Urinary bladder (tissue), 4 donors: ENCODE results near the gene SPECC1. TPM values are rescaled to one million over a fixed set of nuclear protein-coding genes. Genes with fewer than 3 reads are reported as not detected.
"Not testable (repeated sequence)": the region's sequence is repeated elsewhere in the genome, so short reads cannot be mapped to it uniquely, and the experiment has no call there.

ENCODE experiments used
- DNase-seq: peaks from one replicate; pipeline ENCODE4 v3.0.0-alpha.2; 2015; ENCODE audit errors: extremely low spot score
- H3K27ac ChIP-seq: one replicate; pipeline ENCODE4 v1.5.1; 2013; ENCODE audit warnings: low read depth, mild to moderate bottlenecking, moderate library complexity
- H3K36me3 ChIP-seq: one replicate; pipeline ENCODE4 v1.6.1; 2013; ENCODE audit warnings: mild to moderate bottlenecking, moderate library complexity; ENCODE audit not compliant: insufficient read depth
- H3K4me1 ChIP-seq: one replicate; pipeline ENCODE4 v1.6.1; 2013; ENCODE audit warnings: mild to moderate bottlenecking, moderate library complexity; ENCODE audit not compliant: insufficient read depth
- H3K4me3 ChIP-seq: one replicate; pipeline ENCODE4 v1.5.1; 2013; ENCODE audit warnings: low read depth, low read length
- WGBS: extraction: QIAGEN DNeasy Blood & Tissue Kit; methylation state at CpG from one replicate; pipeline ENCODE4 v1.1.7; 2013; 5-methylcytosine and 5-hydroxymethylcytosine counted together
- polyA plus RNA-seq: library from polyadenylated mRNA; stranded (reverse); fragments of 200-250 nt; gene quantifications from one replicate; pipeline ENCODE4 v1.2.3, GENCODE V29; 2013
- total RNA-seq: library from RNA; depleted of rRNA; stranded (reverse); fragments of >200 nt; gene quantifications from one replicate; pipeline ENCODE4 v1.2.3, GENCODE V29; 2014
- donor health status: healthy with polysubstance abuse.
- donor health status: healthy.

The SPECC1 gene
- total and polyA plus RNA-seq, 2 donors: 9.8 to 23.5 TPM

GRCh38 chr17:20218272-20218671, 209.1 kb downstream of the SPECC1 start:
- Histone ChIP-seq H3K4me3 (no peak overlapping the region), H3K36me3 (peaks cover 2% of the 10 kb centered on the region), H3K4me1 (no peaks in the 10 kb centered on the region), H3K27ac (no peak overlapping the region)
- WGBS: 76% methylated on average over 3 of the region's 3 CpGs
- DNase-seq: no peak

GRCh38 chr17:20223808-20224328, 214.7 kb downstream of the SPECC1 start:
- no peak for DNase-seq
- WGBS: 78% methylated on average over 3 of the region's 3 CpGs
- H3K27ac ChIP-seq: no peak overlapping the region

GRCh38 chr17:20224379-20224778, 215.2 kb downstream of the SPECC1 start:
- 58% methylated on average over 3 of the region's 3 CpGs for WGBS
- H3K27ac ChIP-seq: no peak overlapping the region

More at GRCh38 chr17:20223808-20224328, 214.7 kb downstream of the SPECC1 start:
- Histone ChIP-seq H3K4me1 (no peaks in the 10 kb centered on the region), H3K4me3 (no peak overlapping the region), H3K36me3 (no peaks in the 10 kb centered on the region)

GRCh38 chr17:20225162-20226115, 216.3 kb downstream of the SPECC1 start:
- Histone ChIP-seq H3K4me3 (no peak overlapping the region), H3K27ac (no peak overlapping the region), H3K4me1 (no peaks in the 10 kb centered on the region), H3K36me3 (no peaks in the 10 kb centered on the region)
- 71% methylated on average over 7 of the region's 7 CpGs for WGBS
- no peak for DNase-seq

More at GRCh38 chr17:20224379-20224778, 215.2 kb downstream of the SPECC1 start:
- no peaks in the 10 kb centered on the region for H3K4me1 ChIP-seq
- H3K4me3 ChIP-seq: no peak overlapping the region
- H3K36me3 ChIP-seq: no peaks in the 10 kb centered on the region
- DNase-seq: no peak

- no peak overlapping the region for H3K4me3 ChIP-seq
- DNase-seq: peak; percentile 23
- 32% methylated on average over 8 of the region's 8 CpGs for WGBS
- no peak overlapping the region for H3K27ac ChIP-seq
- no peaks in the 10 kb centered on the region for H3K4me1 ChIP-seq
- H3K36me3 ChIP-seq: no peaks in the 10 kb centered on the region
Measured at GRCh38 chr17:20226814-20227482, 217.8 kb downstream of the SPECC1 start.

GRCh38 chr17:20227720-20228370, 218.7 kb downstream of the SPECC1 start:
- not testable (repeated sequence) for H3K4me1 ChIP-seq, H3K4me3 ChIP-seq, H3K36me3 ChIP-seq, H3K27ac ChIP-seq, DNase-seq
- WGBS: 96% methylated on average over 11 of the region's 11 CpGs

- no peaks in the 10 kb centered on the region for H3K4me1 ChIP-seq
- H3K4me3 ChIP-seq: no peak overlapping the region
- DNase-seq: no peak
- H3K27ac ChIP-seq: no peak overlapping the region
- H3K36me3 ChIP-seq: no peaks in the 10 kb centered on the region
- WGBS: 86% methylated on average over 1 of the region's 1 CpG
Measured at GRCh38 chr17:20228410-20228809, 219.3 kb downstream of the SPECC1 start.

- Histone ChIP-seq H3K4me1 (no peaks in the 10 kb centered on the region), H3K4me3 (no peak overlapping the region), H3K36me3 (no peaks in the 10 kb centered on the region), H3K27ac (no peak overlapping the region)
- WGBS: 81% methylated on average over 3 of the region's 3 CpGs
- no peak for DNase-seq
Measured at GRCh38 chr17:20228860-20229259, 219.7 kb downstream of the SPECC1 start.

- WGBS: 94% methylated on average over 2 of the region's 2 CpGs
- H3K4me3 ChIP-seq: no peak overlapping the region
- no peak for DNase-seq
- H3K36me3 ChIP-seq: no peaks in the 10 kb centered on the region
- no peak overlapping the region for H3K27ac ChIP-seq
- no peaks in the 10 kb centered on the region for H3K4me1 ChIP-seq
Measured at GRCh38 chr17:20230924-20231323, 221.8 kb downstream of the SPECC1 start.

- Histone ChIP-seq H3K4me3 (no peak overlapping the region), H3K4me1 (no peaks in the 10 kb centered on the region), H3K27ac (no peak overlapping the region), H3K36me3 (no peaks in the 10 kb centered on the region)
- DNase-seq: no peak
- WGBS: 86% methylated on average over 4 of the region's 4 CpGs
Measured at GRCh38 chr17:20232611-20233010, 223.5 kb downstream of the SPECC1 start.

GRCh38 chr17:20234276-20234675, 225.1 kb downstream of the SPECC1 start:
- no peak for DNase-seq
- no peaks in the 10 kb centered on the region for H3K36me3 ChIP-seq
- 76% methylated on average over 4 of the region's 4 CpGs for WGBS
- H3K4me3 ChIP-seq: no peak overlapping the region
- no peak overlapping the region for H3K27ac ChIP-seq
- H3K4me1 ChIP-seq: no peaks in the 10 kb centered on the region

- DNase-seq: no peak
- Histone ChIP-seq H3K4me1 (no peaks in the 10 kb centered on the region), H3K4me3 (no peak overlapping the region), H3K27ac (no peak overlapping the region), H3K36me3 (no peaks in the 10 kb centered on the region)
- WGBS: 78% methylated on average over 6 of the region's 6 CpGs
Measured at GRCh38 chr17:20235747-20236146, 226.6 kb downstream of the SPECC1 start.

GRCh38 chr17:20236578-20237227, 227.5 kb downstream of the SPECC1 start:
- no peak overlapping the region for H3K4me3 ChIP-seq
- 63% methylated on average over 5 of the region's 5 CpGs for WGBS
- H3K4me1 ChIP-seq: no peaks in the 10 kb centered on the region
- DNase-seq: no peak
- H3K27ac ChIP-seq: no peak overlapping the region
- H3K36me3 ChIP-seq: no peaks in the 10 kb centered on the region
